Smooth muscle cell (in vitro differentiated cells): ENCODE data around the gene CLCNKA. TPM values are rescaled to one million over a fixed set of nuclear protein-coding genes. Genes with fewer than 3 reads are reported as not detected.

ENCODE experiments used
- DNase-seq: peaks from one replicate; lab custom pipeline; 2025; ENCODE audit not compliant: unreplicated experiment; lab: John Stamatoyannopoulos, UW
- H2AFZ ChIP-seq: fragments of 200-600 bp; sonication (generic); 2 replicates; pipeline ENCODE4 v1.6.0; 2016; ENCODE audit warnings: antibody characterized with exemption, low read depth, mild to moderate bottlenecking
- H3F3A ChIP-seq: fragments of 200-600 bp; sonication (generic); 2 replicates; pipeline ENCODE4 v1.6.0; 2017; ENCODE audit warnings: antibody characterized with exemption, low read depth
- H3K27ac ChIP-seq: fragments of 200-600 bp; sonication (generic); 2 replicates; pipeline ENCODE4 v1.5.1; 2016; ENCODE audit warnings: low read depth, mild to moderate bottlenecking
- H3K27me3 ChIP-seq: fragments of 200-600 bp; sonication (generic); 2 replicates; pipeline ENCODE4 v1.6.1; 2016; ENCODE audit warnings: low read depth, mild to moderate bottlenecking
- H3K36me3 ChIP-seq: fragments of 200-600 bp; sonication (generic); 2 replicates; pipeline ENCODE4 v1.5.1; 2016; ENCODE audit warnings: low read depth
- H3K4me1 ChIP-seq: fragments of 200-600 bp; sonication (generic); 2 replicates; pipeline ENCODE4 v1.5.1; 2016; ENCODE audit warnings: low read depth
- H3K4me2 ChIP-seq: fragments of 200-600 bp; sonication (generic); 2 replicates; pipeline ENCODE4 v1.6.0; 2016; ENCODE audit warnings: mild to moderate bottlenecking
- H3K4me3 ChIP-seq: fragments of 200-600 bp; sonication (generic); 2 replicates; pipeline ENCODE4 v1.5.1; 2016; ENCODE audit warnings: mild to moderate bottlenecking
- H3K79me2 ChIP-seq: fragments of 200-600 bp; sonication (generic); 2 replicates; pipeline ENCODE4 v1.6.0; 2016; ENCODE audit warnings: low read depth, mild to moderate bottlenecking
- H3K9ac ChIP-seq: fragments of 200-600 bp; sonication (generic); 2 replicates; pipeline ENCODE4 v1.6.0; 2016; ENCODE audit warnings: low read depth
- H3K9me3 ChIP-seq: fragments of 200-600 bp; sonication (generic); replicated peaks from 2 replicates; pipeline ENCODE4 v1.5.1; 2016; ENCODE audit warnings: low read depth
- H4K20me1 ChIP-seq: fragments of 200-600 bp; sonication (generic); 2 replicates; pipeline ENCODE4 v1.6.0; 2016; ENCODE audit warnings: low read depth
- WGBS: methylation state at CpG from one replicate; pipeline ENCODE4 v1.1.7; 2016; ENCODE audit warnings: low lambda C conversion rate; 5-methylcytosine and 5-hydroxymethylcytosine counted together
- polyA plus RNA-seq: library from polyadenylated mRNA; unstranded; fragments of >200 nt; fragmentation: Nextera tagmentation; extraction: Ambion mirVana; gene quantifications from 2 replicates; pipeline ENCODE4 v1.2.1, GENCODE V29; 2016
- total RNA-seq: library from RNA; depleted of rRNA; stranded (reverse); fragments of >200 nt; gene quantifications from 2 replicates; pipeline ENCODE4 v1.2.3, GENCODE V29; 2014
- TF ChIP-seq, protein P1 (sequence below): fragments of 200-600 bp; sonication (generic); IDR thresholded peaks from 2 replicates; pipeline ENCODE4 v1.5.1; 2017; ENCODE audit warnings: borderline replicate concordance, mild to moderate bottlenecking, antibody characterized with exemption; ENCODE audit not compliant: insufficient read depth, poor library complexity, severe bottlenecking

Gene CLCNKA
- total and polyA plus RNA-seq, 2 experiments from 2014 or later: 0.46 TPM; not detected in 1

GRCh38 chr1:16014509-16015482, 7.0 kb upstream of the CLCNKA start:
- TF ChIP-seq, protein P1, sequence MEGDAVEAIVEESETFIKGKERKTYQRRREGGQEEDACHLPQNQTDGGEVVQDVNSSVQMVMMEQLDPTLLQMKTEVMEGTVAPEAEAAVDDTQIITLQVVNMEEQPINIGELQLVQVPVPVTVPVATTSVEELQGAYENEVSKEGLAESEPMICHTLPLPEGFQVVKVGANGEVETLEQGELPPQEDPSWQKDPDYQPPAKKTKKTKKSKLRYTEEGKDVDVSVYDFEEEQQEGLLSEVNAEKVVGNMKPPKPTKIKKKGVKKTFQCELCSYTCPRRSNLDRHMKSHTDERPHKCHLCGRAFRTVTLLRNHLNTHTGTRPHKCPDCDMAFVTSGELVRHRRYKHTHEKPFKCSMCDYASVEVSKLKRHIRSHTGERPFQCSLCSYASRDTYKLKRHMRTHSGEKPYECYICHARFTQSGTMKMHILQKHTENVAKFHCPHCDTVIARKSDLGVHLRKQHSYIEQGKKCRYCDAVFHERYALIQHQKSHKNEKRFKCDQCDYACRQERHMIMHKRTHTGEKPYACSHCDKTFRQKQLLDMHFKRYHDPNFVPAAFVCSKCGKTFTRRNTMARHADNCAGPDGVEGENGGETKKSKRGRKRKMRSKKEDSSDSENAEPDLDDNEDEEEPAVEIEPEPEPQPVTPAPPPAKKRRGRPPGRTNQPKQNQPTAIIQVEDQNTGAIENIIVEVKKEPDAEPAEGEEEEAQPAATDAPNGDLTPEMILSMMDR: no peak
- peak overlapping the region; percentile 84 for H3K27ac ChIP-seq
- no peak overlapping the region for H2AFZ ChIP-seq
- H3K4me1 ChIP-seq: peaks cover 19% of the 10 kb centered on the region
- DNase-seq: peak; percentile 39
- no peaks in the 10 kb centered on the region for H3K36me3 ChIP-seq
- H3K27me3 ChIP-seq: no peaks in the 10 kb centered on the region
- H3K4me3 ChIP-seq: no peak overlapping the region
- no peaks in the 10 kb centered on the region for H4K20me1 ChIP-seq
- no peaks in the 10 kb centered on the region for H3K9me3 ChIP-seq
- no peaks in the 10 kb centered on the region for H3F3A ChIP-seq
- no peaks in the 10 kb centered on the region for H3K79me2 ChIP-seq
- no peak overlapping the region for H3K9ac ChIP-seq
- peak overlapping the region; percentile 34 for H3K4me2 ChIP-seq
- WGBS: 54% methylated on average over 16 of the region's 17 CpGs

GRCh38 chr1:16015491-16015890, 6.3 kb upstream of the CLCNKA start:
- Histone ChIP-seq H3K4me3 (no peak overlapping the region), H3K27me3 (no peaks in the 10 kb centered on the region), H3F3A (no peaks in the 10 kb centered on the region), H2AFZ (no peak overlapping the region), H3K27ac (no peak overlapping the region), H4K20me1 (no peaks in the 10 kb centered on the region), H3K36me3 (no peaks in the 10 kb centered on the region), H3K9ac (no peak overlapping the region), H3K4me2 (no peak overlapping the region), H3K79me2 (no peaks in the 10 kb centered on the region), H3K4me1 (peaks cover 19% of the 10 kb centered on the region), H3K9me3 (no peaks in the 10 kb centered on the region)
- 98% methylated on average over 18 of the region's 25 CpGs for WGBS
- TF ChIP-seq, protein P1: no peak
- DNase-seq: no peak

GRCh38 chr1:16015960-16016901, 5.6 kb upstream of the CLCNKA start:
- TF ChIP-seq, protein P1: no peak
- H3K27me3 ChIP-seq: no peaks in the 10 kb centered on the region
- H3F3A ChIP-seq: no peaks in the 10 kb centered on the region
- no peaks in the 10 kb centered on the region for H3K79me2 ChIP-seq
- H2AFZ ChIP-seq: no peak overlapping the region
- H3K9ac ChIP-seq: peak overlapping the region; percentile 17
- no peaks in the 10 kb centered on the region for H3K36me3 ChIP-seq
- no peak for DNase-seq
- peak overlapping the region; percentile 95 for H3K27ac ChIP-seq
- no peak overlapping the region for H3K4me3 ChIP-seq
- WGBS: 80% methylated on average over 19 of the region's 23 CpGs
- H3K4me1 ChIP-seq: peaks cover 19% of the 10 kb centered on the region
- H4K20me1 ChIP-seq: no peaks in the 10 kb centered on the region
- H3K9me3 ChIP-seq: no peaks in the 10 kb centered on the region
- H3K4me2 ChIP-seq: peak overlapping the region; percentile 82
